DMS79 treated with DMSO at 0.1 percent for 48 hours (cell line): ENCODE results near the gene WDR62.

Experiments used
- DNase-seq: peaks from one replicate; lab custom pipeline; 2025; lab: John Stamatoyannopoulos, UW

The WDR62 gene

GRCh38 chr19:36054733-36055686, at the start of gene WDR62:
Gene WDR62 (plus strand): TSS chr19:36054897. CDS start chr19:36054972, 75 bp downstream.
- DNase-seq, result peak; percentile 98

GRCh38 chr19:36006955-36007354, 47.7 kb upstream of the WDR62 start:
- DNase-seq, result no peak

GRCh38 chr19:36008336-36008978, 46.2 kb upstream of the WDR62 start, which contains the start of gene SYNE4:
Gene SYNE4 (minus strand): TSS chr19:36008813. CDS start chr19:36008681, 132 bp downstream.
- DNase-seq, result peak; percentile 77

- DNase-seq, result peak; percentile 45
Observed at GRCh38 chr19:36009220-36009619, 45.5 kb upstream of the WDR62 start.

GRCh38 chr19:36009633-36010379, 44.9 kb upstream of the WDR62 start:
- no peak for DNase-seq

GRCh38 chr19:36010402-36010801, 44.3 kb upstream of the WDR62 start:
- no peak for DNase-seq

- no peak for DNase-seq
Observed at GRCh38 chr19:36013280-36014011, 41.3 kb upstream of the WDR62 start.

GRCh38 chr19:36014012-36014924, 40.4 kb upstream of the WDR62 start, which contains the start of gene ALKBH6:
Gene ALKBH6 (minus strand): TSS chr19:36014213. CDS start chr19:36013397, 816 bp downstream.
- DNase-seq, result peak; percentile 98

- DNase-seq, result no peak
Observed at GRCh38 chr19:36019061-36019670, 35.5 kb upstream of the WDR62 start.

- DNase-seq, result no peak
Observed at GRCh38 chr19:36023432-36023831, 31.3 kb upstream of the WDR62 start.

GRCh38 chr19:36025541-36025940, 29.2 kb upstream of the WDR62 start:
- no peak for DNase-seq

GRCh38 chr19:36026091-36026876, 28.4 kb upstream of the WDR62 start:
- DNase-seq, result no peak

- DNase-seq, result no peak
Observed at GRCh38 chr19:36027696-36028095, 27.0 kb upstream of the WDR62 start.

- DNase-seq, result no peak
Observed at GRCh38 chr19:36028313-36029041, 26.2 kb upstream of the WDR62 start.

GRCh38 chr19:36030264-36031148, 24.2 kb upstream of the WDR62 start:
- DNase-seq, result no peak

- no peak for DNase-seq
Observed at GRCh38 chr19:36031308-36031707, 23.4 kb upstream of the WDR62 start.
